HuH-7 (cell line): ENCODE data around the gene ART4.
A peak's percentile ranks its signal among the peaks of the same experiment; 100 is the strongest.

Source experiments
- DNase-seq: peaks from one replicate; pipeline ENCODE4 v3.0.0; 2011; ENCODE audit warnings: low spot score

ART4 gene

GRCh38 chr12:14850929-14851663 lies 7.8 kb upstream of the ART4 start:
- DNase-seq, result no peak

- no peak for DNase-seq
Observed at GRCh38 chr12:14849661-14850060, 6.3 kb upstream of the ART4 start.

- DNase-seq, result no peak
Observed at GRCh38 chr12:14846876-14847580, 3.7 kb upstream of the ART4 start.

GRCh38 chr12:14846042-14846587 lies 2.8 kb upstream of the ART4 start:
- no peak for DNase-seq

GRCh38 chr12:14845350-14845750 lies 2.0 kb upstream of the ART4 start:
- DNase-seq, result peak; percentile 28

- DNase-seq, result no peak
Observed at GRCh38 chr12:14844401-14844800, 1.1 kb upstream of the ART4 start.

GRCh38 chr12:14842315-14842714 lies 1.0 kb downstream of the ART4 start:
- DNase-seq, result no peak

GRCh38 chr12:14841761-14842160 lies 1.6 kb downstream of the ART4 start:
- peak; percentile 15 for DNase-seq

GRCh38 chr12:14840616-14841015 lies 2.7 kb downstream of the ART4 start:
- no peak for DNase-seq

- DNase-seq, result no peak
Observed at GRCh38 chr12:14839262-14839661, 4.1 kb downstream of the ART4 start.

GRCh38 chr12:14836336-14837210 lies 6.8 kb downstream of the ART4 start:
- no peak for DNase-seq

- DNase-seq, result no peak
Observed at GRCh38 chr12:14834509-14834908, 8.8 kb downstream of the ART4 start.

- no peak for DNase-seq
Observed at GRCh38 chr12:14833952-14834351, 9.4 kb downstream of the ART4 start.

- no peak for DNase-seq
Observed at GRCh38 chr12:14833336-14833735, 10.0 kb downstream of the ART4 start.

- no peak for DNase-seq
Observed at GRCh38 chr12:14828892-14829291, 14.4 kb downstream of the ART4 start.

- no peak for DNase-seq
Observed at GRCh38 chr12:14827043-14827442, 16.3 kb downstream of the ART4 start.

GRCh38 chr12:14826491-14826890 lies 16.8 kb downstream of the ART4 start:
- no peak for DNase-seq

- DNase-seq, result no peak
Observed at GRCh38 chr12:14825256-14825655, 18.1 kb downstream of the ART4 start.

GRCh38 chr12:14824012-14824634 lies 19.2 kb downstream of the ART4 start:
- no peak for DNase-seq

- DNase-seq, result no peak
Observed at GRCh38 chr12:14814014-14814413, 29.3 kb downstream of the ART4 start, which contains the start of gene SMCO3. Gene SMCO3 (minus strand): TSS chr12:14814182. CDS start chr12:14806680, 7,502 bp downstream.

- DNase-seq, result no peak
Observed at GRCh38 chr12:14811486-14811885, 31.8 kb downstream of the ART4 start.

GRCh38 chr12:14810953-14811483 lies 32.3 kb downstream of the ART4 start:
- DNase-seq, result peak; percentile 18
